Activated CD4-positive, alpha-beta T cell treated with anti-CD3 and anti-CD28 coated beads, Interleukin-10, Interleukin-2, amounts not matched to agents 100 ng/mL and 50 ng/mL, durations not matched to agents 16 hours and 8 hours (primary cell): ENCODE results near the gene DEPDC5.

Experiments used
- DNase-seq: peaks from one replicate; pipeline ENCODE4 v3.0.0-alpha.2; 2020

The DEPDC5 gene

DNA sequence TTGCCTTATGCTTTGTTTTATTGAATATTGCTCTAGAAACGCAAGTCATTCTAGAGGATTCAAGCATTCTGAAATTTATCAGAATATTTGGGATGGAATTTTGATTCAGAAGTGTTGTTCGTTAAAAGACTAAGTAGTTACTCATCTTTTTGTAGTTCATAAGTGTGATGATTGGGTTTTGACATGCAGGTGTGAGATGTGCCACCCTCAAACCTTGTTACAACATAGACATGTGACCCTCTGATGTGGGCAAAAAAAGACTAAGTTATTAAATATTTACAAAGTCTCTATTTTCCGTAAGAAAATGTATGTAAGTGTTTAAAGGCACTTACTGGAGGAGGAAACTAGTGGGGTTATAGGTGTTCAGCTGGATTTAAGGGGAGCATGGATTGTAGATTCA is 199.4 kb downstream of the DEPDC5 start:
- DNase-seq: no peak

GRCh38 chr22:31954535-31955523 is 201.0 kb downstream of the DEPDC5 start:
- no peak for DNase-seq

DNA sequence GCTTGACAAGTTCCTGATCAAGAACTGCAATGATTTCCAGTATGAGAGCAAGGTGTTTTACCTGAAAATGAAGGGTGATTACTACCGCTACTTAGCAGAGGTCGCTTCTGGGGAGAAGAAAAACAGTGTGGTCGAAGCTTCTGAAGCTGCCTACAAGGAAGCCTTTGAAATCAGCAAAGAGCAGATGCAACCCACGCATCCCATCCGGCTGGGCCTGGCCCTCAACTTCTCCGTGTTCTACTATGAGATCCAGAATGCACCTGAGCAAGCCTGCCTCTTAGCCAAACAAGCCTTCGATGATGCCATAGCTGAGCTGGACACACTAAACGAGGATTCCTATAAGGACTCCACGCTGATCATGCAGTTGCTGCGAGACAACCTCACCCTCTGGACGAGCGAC is 202.5 kb downstream of the DEPDC5 start:
- DNase-seq: no peak
